Colon (tissue), 2 donors: ENCODE data around the gene KIF4B.
"Not testable (repeated sequence)": the region's sequence is repeated elsewhere in the genome, so short reads cannot be mapped to it uniquely, and the experiment has no call there.

Experiments used
- FAIRE-seq: peaks from 2 replicates; lab custom pipeline; 2012; peaks lifted over from hg19 to GRCh38; lab: Jason Lieb, UNC
- donor health status: control.
- donor health status: control.

Gene KIF4B

DNA sequence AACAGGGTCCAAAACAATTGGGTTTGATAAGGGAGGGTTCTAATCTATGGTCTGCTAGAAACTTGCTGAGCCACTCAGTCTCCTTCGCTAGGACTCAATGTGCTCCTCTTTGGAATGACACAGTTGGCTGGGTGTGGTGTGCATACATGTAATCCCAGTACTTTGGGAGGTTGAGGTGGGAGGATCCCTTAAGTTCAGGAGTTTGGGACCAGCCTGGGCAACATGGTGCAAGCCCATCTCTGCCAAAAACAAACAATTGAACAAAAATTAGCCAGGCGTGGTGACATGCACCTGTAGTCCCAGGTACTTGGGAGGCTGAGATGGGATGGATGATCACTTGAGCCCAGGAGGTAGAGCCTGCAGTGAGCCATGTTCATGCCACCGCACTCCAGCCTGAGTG is 2.7 kb upstream of the KIF4B start:
- FAIRE-seq, result no peak

DNA sequence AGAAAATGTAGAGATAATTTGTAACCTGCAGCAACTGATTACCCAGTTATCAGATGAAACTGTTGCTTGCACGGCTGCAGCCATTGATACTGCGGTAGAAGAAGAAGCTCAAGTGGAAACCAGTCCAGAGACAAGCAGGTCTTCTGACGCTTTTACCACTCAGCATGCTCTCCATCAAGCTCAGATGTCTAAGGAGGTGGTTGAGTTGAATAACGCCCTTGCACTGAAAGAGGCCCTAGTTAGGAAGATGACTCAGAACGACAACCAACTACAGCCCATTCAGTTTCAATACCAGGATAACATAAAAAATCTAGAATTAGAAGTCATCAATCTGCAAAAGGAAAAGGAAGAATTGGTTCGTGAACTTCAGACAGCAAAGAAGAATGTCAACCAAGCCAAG is 1.7 kb downstream of the KIF4B start:
- no peak for FAIRE-seq

DNA sequence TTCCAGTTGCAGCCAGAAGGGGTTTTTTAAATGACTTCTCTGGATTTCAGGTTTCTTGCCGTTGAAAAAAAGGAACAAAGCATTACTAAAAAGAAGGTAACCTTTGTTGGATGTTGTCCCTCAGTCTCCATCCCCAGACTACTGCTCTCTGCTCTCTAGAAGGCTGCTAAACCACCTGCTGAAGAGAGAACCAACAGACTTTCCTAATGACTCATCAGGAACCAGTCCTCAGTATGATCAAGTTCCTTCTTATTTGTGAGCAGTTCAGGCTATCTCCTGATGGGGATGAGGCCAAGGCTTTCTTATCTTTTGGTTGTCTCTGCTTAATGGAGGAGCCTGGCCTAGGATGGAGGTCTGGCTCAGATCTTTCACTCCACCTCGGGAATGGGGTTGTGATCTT is 4.1 kb downstream of the KIF4B start:
- FAIRE-seq, result no peak

DNA sequence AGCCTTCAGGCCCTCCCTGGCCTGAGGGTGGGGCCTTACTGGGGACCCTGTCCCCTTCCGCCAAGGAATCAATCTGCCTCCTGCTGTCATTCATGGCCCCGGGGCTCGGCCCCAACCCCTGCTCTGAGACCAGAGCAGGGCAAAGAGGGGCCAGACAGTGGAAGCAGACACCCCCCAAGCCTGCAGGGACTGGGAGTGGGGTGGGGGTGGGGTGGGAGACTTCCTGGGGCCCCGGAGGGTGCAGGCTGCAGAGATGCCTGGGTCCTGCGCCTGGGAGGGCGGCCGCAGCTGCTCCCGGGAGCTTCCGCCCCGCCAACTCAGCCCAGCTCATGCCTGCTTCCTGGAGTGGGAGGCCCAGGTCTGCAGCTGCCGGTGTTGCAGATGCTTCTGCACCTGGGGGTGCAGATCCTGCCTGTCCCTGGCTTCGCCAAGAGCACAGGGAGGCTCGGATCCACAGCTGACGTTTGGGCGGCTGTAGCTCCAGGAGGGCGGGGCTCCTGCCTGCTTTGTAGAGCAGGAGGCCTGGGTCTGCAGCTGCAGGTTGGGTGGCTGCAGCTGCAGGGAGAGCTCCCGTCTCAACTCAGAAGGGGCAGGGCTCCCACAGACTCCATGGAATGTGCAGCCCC is 6.2 kb downstream of the KIF4B start:
- no peak for FAIRE-seq

DNA sequence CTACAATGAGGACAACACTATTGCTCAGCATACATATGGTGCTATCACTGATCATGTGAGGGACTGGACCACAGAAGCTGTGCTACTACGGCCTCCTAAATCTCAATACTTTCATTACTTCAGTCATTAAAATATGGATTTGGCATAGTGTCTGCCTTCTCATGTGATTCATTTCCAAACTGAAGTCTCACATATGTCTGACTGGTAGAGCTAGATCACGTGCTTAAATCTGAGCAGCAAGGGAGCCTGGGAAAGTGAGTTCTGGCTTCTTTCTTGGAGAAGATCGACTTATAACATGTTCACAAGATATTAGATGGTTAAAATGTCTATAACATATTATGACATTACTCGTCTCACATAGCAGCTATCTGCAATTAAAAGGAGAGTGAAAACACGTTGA is 8.3 kb downstream of the KIF4B start:
- no peak for FAIRE-seq

DNA sequence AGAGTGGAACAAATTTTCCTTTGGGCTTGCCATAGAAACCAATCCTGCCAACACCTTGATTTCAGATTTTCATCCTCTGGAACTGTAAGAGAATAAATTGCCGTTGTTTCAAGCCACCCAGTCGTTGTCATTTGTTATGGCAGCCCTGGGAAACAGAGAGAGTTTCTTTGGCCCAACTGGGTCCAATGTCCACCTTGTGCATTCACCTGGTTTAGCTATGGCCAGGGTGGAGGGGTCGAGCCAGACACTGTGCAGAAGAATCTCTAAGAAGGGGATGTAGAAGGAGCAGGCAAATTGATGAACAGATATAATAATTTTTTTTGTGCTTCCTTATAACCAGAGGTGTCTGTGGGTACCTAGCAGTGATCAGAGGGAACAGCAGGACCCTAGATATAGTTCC is 9.8 kb downstream of the KIF4B start:
- FAIRE-seq, result no peak

DNA sequence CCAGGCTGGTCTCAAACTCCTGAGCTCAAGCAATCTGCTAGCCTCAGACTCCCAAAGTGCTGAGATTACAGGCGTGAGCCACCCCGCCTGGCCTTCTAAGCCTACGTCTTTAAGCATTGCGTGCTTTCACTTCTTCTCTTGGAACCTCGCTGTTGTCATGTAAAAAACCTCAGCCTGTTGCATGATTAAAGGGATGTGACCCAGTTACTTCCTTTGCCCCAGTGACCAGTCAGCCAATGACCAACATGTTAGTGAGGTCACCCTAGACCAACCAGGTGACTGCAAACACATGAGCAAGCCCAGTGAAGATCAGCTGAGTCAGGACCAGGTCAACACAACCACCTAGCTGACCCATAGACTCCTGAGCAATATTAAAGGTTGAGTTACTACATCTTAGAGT is 10.5 kb downstream of the KIF4B start:
- no peak for FAIRE-seq

DNA sequence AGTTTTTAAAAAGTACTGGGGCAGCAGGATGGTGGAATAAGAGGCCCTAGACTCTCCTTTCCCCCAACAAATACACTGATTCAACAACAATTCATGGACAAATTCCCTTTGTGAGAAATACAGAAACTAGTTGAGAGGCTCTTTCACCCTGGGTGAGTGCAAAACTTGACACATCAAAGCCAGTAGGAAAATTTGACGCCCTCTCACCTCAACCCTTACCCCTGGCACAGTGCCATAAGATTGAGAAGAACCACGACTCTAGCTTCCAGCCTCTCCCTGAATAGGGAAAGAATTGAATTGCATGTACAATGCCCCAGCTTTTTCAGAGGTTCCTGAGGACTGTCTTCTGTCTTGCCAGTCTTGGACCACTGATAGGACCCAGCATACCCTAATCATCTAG is 12.3 kb downstream of the KIF4B start:
- FAIRE-seq, result no peak

DNA sequence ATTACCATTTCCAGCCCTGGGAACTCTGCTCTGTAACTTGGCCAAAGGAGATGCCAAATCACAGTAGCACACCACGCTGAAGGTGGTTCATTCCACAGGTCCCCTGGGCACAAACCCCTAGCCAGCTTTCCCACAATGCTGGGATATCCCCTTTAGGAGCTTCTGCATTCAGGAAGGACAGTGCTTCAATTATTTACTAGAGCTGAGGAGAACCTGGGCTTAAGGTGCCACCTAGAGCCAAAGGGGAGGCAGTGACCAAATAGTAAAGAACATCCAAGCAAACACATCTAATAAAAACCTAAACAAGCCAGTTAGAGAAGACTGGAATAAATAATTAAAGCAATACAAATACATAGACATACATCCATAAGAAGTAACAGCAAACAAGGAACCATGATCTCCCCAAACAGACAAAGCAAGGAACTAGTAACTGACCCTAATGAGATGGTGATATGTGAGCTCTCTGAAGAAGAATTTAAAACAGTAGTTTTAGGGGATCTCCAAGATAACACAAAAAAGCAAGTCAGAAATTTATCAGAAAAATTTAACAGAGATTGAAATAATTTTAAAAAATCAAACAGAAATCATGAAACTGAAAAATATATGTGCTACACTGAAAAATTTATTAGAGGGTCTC is 14.6 kb downstream of the KIF4B start:
- FAIRE-seq, result no peak

DNA sequence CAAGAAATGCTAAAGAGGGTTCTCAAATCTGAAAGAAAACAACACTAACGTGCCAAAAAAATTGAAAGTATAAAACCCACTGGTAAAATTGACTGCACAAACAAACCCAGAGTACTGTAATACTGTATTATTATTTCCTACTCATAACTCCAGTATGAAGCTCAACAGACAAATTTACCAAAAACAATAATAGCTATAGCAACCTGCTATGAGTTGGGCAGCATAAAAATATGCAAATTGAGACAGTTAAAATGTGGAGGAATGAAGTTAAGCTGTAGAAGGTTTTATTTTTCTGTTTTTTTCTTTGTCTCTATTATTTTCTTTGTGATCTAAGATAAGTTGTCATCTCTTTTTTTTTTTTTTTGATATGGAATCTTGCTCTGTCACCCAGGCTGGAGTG is 15.7 kb downstream of the KIF4B start:
- FAIRE-seq, result no peak

DNA sequence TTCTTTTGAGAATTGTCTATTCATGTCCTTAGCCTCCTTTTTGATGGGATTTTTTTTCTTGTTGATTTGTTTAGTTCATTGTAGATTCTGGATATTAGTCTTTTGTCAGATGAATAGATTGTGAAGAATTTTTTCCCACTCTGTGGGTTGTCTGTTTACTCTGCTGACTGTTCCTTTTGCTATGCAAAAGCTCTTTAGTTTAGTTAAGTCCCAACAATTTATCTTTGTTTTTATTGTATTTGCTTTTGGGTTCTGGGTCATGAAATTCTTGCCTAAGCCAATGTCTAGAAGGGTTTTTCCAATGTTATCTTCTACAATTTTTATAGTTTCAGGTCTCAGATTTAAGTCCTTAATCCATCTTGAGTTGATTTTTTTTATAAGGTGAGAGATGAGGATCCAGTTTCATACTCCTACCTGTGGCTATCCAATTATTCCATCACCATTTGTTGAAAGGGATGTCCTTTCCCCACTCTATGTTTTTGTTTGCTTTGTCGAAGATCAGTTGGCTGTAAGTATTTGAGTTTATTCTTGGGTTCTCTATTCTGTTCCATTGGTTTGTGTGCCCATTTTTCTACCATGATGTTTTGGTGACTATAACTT is 20.7 kb downstream of the KIF4B start:
- not testable (repeated sequence) for FAIRE-seq

DNA sequence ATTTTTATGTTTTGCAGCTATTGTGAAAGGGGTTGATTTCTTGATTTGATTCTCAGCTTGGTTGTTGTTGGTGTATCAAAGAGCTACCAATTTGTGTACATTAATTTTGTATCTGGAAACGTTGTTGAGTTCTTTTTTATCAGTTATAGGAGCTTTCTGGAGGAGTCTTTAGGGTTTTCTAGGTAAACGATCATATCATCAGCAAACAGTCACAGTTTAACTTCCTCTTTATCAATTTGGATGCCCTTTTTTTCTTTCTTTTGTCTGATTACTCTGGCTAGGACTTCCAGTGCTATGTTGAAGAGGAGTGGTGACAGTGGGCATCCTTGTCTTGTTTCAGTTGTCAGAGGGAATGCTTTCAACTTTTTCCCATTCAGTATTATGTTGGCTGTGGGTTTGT is 21.5 kb downstream of the KIF4B start:
- FAIRE-seq, result not testable (repeated sequence)

DNA sequence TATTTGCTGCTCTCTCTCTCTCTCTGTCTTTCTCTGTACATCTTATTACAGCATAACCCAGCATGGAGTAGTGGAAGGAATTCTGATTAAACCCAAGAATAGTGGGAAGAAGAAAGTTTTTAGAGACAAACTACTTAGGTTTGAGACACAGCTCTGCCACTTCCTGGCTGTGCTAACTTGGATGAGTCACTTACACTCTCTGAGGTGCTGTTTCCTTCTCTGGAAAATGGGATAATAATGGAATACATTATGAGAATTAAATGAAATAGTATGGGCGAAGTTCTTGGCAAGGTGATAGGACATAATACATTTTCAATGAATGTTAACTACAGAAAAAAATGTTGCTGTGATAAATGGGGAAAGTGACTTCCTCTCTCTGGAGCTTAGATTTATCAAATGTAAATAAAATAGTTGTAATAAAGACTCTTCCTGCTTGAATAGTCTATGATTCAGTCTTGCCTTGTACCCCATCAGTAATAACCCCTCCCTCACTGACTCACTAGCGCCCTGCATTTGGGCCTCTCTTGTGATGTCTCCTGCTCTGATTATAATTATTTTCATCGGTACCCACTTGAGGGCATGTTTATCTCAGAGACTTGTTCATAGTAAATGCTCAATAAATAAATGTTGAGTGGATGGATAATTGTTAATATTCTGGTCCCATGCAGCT is 27.6 kb downstream of the KIF4B start:
- FAIRE-seq, result no peak

DNA sequence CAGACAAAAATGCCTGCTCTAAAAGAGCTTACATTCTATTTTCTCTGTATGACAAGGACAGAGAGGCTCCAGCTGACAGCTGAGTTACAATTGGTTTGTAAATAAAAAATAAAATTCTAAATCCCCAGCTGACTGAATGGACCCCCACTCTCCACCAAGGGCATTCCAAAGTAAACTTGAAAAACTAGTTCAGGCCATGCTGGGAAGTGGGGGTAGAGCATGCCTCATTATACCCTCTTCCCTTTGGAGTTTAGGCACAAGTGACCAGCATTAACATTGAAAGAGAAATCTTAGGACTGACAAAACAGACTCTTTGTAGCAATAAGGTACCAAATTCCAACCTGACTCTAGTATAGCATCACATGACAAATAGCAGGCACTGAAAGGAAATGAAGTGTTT is 31.0 kb downstream of the KIF4B start:
- no peak for FAIRE-seq

DNA sequence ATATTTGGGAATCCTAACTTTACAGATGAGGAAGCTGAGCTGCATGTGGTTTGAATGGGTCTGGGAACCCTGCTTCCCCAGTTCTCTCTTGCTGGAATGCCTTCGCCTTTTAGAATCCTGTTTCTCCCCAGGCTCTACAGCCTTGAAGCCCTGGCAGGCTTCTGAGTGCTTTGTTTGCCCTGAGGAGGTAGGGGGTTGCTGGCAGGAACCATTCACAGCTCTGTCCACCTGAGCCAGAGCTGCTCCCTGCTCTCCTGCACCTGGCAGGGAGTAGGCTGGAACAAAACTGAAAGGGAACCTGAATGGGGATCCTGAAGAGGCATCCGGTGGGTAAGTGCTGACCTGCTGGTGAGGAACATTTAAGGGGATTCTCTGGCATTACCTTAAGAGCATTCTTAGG is 33.0 kb downstream of the KIF4B start:
- no peak for FAIRE-seq

DNA sequence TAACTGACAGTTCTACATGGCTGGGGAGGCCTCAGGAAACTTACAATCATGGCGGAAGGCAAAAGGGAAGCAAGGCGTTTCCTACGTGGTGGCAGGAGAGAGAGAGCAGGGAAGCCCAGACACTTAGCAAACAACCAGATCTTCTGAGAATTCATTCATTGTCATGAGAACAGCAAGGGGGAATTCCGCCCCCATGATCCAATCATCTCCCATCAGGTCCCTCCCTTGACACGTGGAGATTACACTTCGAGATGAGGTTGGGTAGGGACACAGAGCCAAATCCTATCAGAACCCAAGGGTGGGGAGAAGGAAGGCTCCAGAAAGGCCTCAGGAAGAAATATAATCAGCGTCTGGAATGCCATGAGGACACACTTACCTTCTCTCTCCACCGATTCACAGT is 34.3 kb downstream of the KIF4B start:
- no peak for FAIRE-seq

DNA sequence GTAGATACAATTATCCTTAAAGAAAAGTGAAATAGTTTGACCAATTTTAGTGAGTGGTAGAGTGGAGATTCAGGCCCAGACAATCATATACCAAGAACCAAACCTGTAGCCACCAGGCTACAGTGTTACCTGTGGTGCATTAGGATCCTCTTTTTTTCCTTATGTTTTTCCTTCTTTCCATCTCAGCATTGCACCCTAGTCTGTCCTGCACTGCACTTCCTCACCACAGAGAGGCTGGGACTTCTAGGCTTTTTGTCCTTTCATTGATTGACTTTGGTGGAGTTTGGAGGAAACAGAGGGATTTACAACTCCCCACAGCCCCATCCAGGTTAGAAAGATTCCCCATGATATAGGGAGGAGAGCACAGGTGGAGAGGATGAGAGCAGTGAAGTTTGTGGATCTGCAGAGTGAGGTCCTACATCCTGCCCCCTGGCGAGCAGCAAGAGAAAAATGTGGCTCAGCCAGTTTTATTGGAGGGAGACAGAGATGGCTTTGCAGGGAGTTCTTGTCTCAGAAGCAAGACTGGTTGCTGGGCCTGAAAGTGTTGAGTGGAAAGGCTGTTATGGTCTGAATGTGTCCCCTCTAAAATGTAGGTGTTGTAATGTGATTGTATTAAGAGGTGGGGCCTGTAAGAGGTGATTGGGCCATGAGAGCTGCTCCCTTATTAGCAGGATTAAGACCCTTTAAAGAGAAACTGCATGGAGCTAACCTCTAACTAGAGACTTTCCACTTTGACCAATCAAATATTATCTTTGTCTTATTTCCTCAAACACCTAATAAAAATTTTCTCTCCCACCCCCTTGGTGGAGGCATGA is 36.2 kb downstream of the KIF4B start:
- FAIRE-seq, result no peak

DNA sequence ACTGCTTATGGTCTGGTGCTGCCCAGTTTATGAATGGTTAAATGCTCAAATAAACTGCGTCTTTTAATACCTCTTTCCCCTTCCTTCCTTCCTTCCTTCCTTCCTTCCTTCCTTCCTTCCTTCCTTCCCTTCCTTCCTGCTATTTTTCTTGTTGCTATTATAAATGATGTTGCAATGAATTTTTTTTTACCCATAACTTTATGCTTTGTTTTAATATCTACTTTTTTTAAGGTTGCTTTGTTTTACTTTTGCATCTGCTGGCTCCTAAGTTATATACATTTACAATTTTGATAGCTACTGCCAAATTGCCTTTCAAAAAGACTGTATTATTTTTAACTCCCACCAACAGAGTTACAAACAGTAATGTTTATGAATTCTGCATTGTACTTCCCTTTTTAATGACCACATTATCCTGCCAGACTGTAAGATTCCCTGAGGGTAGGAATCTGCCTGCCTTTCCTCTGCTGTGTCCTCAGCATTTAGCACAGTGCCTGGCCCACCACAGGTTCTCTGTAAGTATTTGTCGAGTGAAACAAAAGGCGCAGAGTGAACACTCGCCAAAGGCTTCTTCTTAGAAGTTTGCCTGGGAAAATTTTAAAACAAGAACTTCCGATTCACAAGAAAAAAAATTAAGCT is 36.9 kb downstream of the KIF4B start:
- no peak for FAIRE-seq

DNA sequence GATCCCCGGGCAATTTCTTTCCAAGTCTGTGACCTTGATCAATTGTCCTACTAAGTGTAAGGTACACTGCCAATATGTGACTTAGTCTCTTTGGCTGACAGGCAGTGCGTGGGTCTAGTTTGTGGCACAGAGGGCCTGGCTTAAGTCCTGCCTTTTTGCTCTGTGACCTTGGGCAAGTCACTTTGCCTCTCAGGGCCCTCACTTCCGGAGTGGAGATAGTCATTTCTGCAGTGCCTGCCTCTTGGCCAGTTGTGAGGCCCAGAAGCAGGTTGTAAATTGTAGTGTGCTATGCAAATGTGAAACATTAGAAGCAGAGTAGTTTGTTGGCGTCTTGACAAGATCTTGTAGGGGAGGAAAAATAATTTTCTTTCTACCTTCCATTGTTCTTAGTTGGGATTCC is 39.0 kb downstream of the KIF4B start:
- FAIRE-seq, result no peak

DNA sequence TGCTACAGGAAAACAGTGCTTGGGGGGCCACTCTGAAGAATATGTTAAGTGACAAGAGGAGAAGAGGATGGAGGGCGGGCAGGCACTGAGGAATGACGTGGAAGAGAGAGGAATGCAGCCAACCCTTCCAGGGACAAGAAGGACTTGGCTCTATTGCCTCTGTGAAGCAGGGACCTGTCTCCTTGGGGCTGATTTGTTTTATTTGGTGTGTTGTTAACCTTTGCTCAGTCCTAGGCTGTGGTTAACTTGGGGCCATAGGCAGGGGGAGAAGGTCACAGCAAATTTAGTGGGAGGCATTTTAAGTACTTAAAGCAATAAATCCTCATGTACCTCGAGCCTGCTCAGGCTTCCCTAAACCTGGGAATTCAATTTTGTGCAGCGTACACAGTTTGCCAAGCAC is 39.9 kb downstream of the KIF4B start:
- FAIRE-seq, result no peak

DNA sequence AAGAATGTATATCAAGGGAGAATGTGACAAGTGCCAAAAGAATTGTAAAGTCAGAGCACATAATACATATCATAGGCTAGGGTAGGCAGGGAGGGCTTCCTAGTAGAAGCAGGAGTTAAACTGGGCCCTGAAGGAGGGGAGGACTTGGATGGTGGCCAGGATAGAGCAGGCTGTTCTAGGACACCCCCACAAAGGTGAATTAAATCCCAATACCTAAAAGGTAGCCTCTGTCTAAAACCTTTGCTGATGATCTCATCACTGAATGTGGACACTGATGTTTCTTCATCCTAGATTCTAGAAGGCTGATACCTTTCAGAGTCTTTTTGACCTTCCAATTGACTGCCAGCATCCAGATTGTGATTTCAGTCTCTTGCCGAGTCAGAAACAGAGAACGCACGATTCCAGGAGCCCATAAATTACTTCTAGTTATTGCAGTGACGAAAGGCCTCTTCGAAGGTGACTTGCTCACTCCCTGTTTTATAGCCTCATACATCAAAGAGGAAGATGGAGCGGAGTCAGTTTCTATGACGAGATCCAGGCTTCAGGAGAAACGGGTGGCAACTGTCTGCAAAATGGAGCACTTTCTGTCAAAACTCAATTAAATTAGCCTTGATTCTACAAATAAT is 43.2 kb downstream of the KIF4B start:
- FAIRE-seq, result no peak

DNA sequence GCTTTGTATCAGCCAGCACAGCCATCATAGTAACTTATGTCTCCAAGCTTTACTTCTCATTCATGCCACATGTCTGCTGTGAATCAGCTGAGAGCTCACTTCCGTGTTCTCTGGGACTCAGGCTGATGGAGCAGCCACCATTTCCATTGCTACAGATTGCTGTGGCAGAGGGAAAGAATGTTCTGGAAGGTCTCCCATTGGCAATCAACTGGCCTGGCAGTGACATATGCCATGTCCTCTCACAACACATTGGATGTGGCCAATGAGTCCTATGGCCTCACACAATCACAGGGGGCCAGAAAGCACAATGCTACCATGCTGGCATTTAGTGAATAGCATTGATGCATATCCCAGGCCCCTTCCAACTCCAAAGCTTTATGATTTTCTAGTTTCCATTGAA is 44.1 kb downstream of the KIF4B start:
- no peak for FAIRE-seq
